Esophagus squamous epithelium (tissue), 5 donors: ENCODE results near the gene OPN4. TPM values are rescaled to one million over a fixed set of nuclear protein-coding genes. Genes with fewer than 3 reads are reported as not detected.
"Not testable (repeated sequence)": the region's sequence is repeated elsewhere in the genome, so short reads cannot be mapped to it uniquely, and the experiment has no call there.

Source experiments
- DNase-seq: peaks from one replicate; lab custom pipeline; 2025; lab: John Stamatoyannopoulos, UW
- H3K27ac ChIP-seq, 4 donors: fragments of 200-600 bp; sonication (generic); one replicate each; pipeline ENCODE4 v1.5.1; 2016 to 2019; ENCODE audit warnings: mild to moderate bottlenecking in 1 of 4
- H3K27me3 ChIP-seq, 4 donors: fragments of 200-600 bp; sonication (generic); 1 replicate in 3 of 4; 2 replicates in 1 of 4; pipeline versions ENCODE4 v1.5.1 to v1.6.0; 2017 to 2021; ENCODE audit warnings: antibody characterized with exemption in 1 of 4
- H3K36me3 ChIP-seq, 3 donors: fragments of 200-600 bp; sonication (generic); one replicate each; pipeline ENCODE4 v1.5.1; 2016 to 2019
- H3K4me1 ChIP-seq, 3 donors: fragments of 200-600 bp; sonication (generic); one replicate each; pipeline ENCODE4 v1.5.1; 2017 to 2019
- H3K4me3 ChIP-seq, 4 donors: fragments of 200-600 bp; sonication (generic); 1 replicate in 3 of 4; 2 replicates in 1 of 4; pipeline ENCODE4 v1.5.1; 2016 to 2019; ENCODE audit warnings: mild to moderate bottlenecking in 2 of 4, moderate library complexity in 1 of 4
- H3K9me3 ChIP-seq, 3 donors: fragments of 200-600 bp; sonication (generic); one replicate each; pipeline ENCODE4 v1.5.1; 2016 to 2019
- POLR2A ChIP-seq, 4 donors: fragments of 450-650 bp; IDR thresholded peaks; one replicate each; pipeline ENCODE4 v1.6.1; 2017; ENCODE audit warnings: antibody characterized with exemption in 4 of 4, mild to moderate bottlenecking in 4 of 4, moderate library complexity in 3 of 4
- WGBS, 2 donors: methylation state at CpG; one replicate each; pipeline ENCODE4 v1.1.5; 2018; 5-methylcytosine and 5-hydroxymethylcytosine counted together
- intact Hi-C: fragments of 100-400 bp; cut with DNase I; formaldehyde crosslinking; loops from one replicate; pipeline ENCODE4 v1.15.0; 2022
- total RNA-seq, 4 donors: library from RNA; depleted of rRNA; stranded (reverse); fragments of >200 nt; gene quantifications; one replicate each; pipeline ENCODE4 v1.1.0, GENCODE V29; 2016
- TF ChIP-seq, protein P1 (sequence below), 6 experiments: fragments of 450-650 bp in 4 of 6; fragments of 200-600 bp in 2 of 6; sonication (generic) in 2 of 6; IDR thresholded peaks; one replicate each; pipeline ENCODE4 v1.5.1; 2016 to 2019; ENCODE audit warnings: antibody characterized with exemption in 6 of 6, mild to moderate bottlenecking in 4 of 6, moderate library complexity in 4 of 6
- donor health status: DM: yes; HTN: yes; CAD: no.

The OPN4 gene
- total RNA-seq, 4 donors from 2014 or later = not detected

DNA sequence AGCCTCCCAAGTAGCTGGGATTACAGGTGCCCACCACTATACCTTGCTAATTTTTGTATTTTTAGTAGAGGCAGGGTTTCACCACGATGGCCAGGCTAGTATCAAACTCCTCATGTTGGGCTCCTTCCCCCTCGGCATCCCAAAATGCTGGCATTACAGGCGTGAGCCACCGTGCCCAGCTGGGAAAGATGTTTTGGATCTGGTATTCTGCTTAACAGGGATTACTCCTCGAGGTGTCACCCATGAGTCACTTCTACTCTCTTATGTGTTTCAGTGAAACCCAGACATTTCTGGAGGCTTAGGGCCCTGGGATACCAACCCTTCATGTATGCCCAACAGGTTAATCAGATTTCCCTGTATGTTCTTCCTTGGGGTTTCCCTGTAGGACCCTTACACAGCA is 11.8 kb upstream of the OPN4 start:
- peaks cover 0 to 26% (median 10%) of the 10 kb centered on the region in 3 donors for H3K4me1 ChIP-seq
- WGBS, 2 donors = 33 to 50% methylated on average over 1 to 2 of the region's 5 CpGs
- H3K27ac ChIP-seq = no peak overlapping the region
- no peak overlapping the region for H3K4me3 ChIP-seq
- TF ChIP-seq, protein P1, sequence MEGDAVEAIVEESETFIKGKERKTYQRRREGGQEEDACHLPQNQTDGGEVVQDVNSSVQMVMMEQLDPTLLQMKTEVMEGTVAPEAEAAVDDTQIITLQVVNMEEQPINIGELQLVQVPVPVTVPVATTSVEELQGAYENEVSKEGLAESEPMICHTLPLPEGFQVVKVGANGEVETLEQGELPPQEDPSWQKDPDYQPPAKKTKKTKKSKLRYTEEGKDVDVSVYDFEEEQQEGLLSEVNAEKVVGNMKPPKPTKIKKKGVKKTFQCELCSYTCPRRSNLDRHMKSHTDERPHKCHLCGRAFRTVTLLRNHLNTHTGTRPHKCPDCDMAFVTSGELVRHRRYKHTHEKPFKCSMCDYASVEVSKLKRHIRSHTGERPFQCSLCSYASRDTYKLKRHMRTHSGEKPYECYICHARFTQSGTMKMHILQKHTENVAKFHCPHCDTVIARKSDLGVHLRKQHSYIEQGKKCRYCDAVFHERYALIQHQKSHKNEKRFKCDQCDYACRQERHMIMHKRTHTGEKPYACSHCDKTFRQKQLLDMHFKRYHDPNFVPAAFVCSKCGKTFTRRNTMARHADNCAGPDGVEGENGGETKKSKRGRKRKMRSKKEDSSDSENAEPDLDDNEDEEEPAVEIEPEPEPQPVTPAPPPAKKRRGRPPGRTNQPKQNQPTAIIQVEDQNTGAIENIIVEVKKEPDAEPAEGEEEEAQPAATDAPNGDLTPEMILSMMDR (IDR thresholded peaks at IDR 0.05) = no peak
- TF ChIP-seq POLR2A (IDR thresholded peaks at IDR 0.05) = no peak
- no peaks in the 10 kb centered on the region for H3K9me3 ChIP-seq
- peaks cover 0 to 7% (median 0%) of the 10 kb centered on the region in 4 donors for H3K27me3 ChIP-seq
- no peak for DNase-seq
- H3K36me3 ChIP-seq = no peaks in the 10 kb centered on the region
- intact Hi-C loops = no loop called here

DNA sequence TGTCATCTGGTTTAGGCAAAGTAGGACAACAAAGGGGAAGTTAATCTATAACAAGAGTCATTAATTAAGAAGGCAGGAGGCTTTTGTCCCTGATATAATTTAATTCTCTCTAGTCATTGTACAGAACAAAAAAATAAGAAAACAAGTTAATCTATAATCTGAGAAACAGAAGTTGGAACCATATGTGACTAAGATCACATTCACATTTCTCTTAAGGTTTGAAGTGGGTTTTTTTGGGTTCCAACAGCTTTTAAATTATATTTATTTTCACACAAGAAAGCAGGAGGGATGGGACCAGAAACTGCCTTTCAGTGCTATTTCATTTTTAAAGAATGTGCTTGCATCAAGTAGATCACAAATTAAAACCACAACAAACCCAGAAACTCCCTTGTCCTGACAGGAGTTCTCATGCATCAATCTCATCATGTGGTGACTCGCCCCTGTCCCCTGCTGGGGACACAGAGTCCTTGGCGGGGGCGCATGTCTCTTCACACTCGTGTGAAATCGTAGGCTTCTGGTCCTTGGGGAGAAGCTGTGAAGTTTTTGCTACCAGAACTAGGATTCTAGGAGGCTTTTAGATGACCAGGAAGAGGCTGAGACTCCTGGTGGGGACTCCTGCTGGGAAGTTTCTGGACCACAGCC is 10.1 kb upstream of the OPN4 start:
- Histone ChIP-seq H3K27ac (peak overlapping the region in 2 of 4 donors; percentile 10 to 71), H3K4me1 (peaks cover 3 to 35% (median 18%) of the 10 kb centered on the region in 3 donors), H3K9me3 (no peaks in the 10 kb centered on the region), H3K27me3 (peaks cover 0 to 7% (median 0%) of the 10 kb centered on the region in 4 donors), H3K36me3 (no peaks in the 10 kb centered on the region), H3K4me3 (no peak overlapping the region)
- WGBS, 2 donors = 52 to 55% methylated on average over 3 to 4 of the region's 5 CpGs
- TF ChIP-seq, protein P1 (IDR thresholded peaks at IDR 0.05) = peak in 1 of 6 experiments; percentile 10
- TF ChIP-seq POLR2A (IDR thresholded peaks at IDR 0.05) = no peak
- intact Hi-C loops = no loop called here
- no peak for DNase-seq

DNA sequence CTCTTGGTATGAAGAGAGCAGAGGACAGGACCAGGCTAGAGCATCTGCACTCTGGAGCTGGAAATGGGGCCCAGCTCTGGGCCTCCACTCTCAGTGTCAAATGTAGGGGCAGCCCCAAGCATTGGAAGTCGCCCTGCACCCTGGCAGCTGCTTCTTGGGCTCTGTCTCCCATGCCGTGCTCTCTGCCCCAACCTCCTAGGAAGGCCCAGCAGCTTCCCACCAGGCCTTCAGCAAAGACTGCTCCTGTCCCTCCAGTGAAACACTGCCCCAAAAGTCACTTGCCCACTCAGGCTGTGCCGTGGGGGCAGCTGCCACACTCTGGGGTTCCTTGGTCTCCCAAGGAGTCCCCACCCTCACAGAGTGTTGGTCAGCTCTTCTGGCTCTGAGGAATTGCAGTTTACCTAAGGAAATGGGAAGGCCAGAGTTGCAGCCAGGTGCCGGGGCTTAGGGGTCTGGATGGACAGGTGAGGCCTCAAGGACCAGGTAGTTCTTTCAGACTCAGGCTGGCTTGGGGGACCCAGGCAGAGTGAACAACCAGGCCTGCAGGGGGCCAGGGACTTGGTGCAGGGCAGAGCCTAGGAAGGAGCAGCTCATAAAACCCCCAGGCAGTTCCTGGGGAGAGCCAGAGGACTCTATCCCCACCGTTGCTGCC is 9.4 kb upstream of the OPN4 start:
- WGBS, 2 donors = 67 to 83% methylated on average over 3 to 4 of the region's 5 CpGs
- Histone ChIP-seq H3K27ac (peak overlapping the region in 2 of 4 donors; percentile 10 to 71), H3K4me3 (no peak overlapping the region), H3K27me3 (peaks cover 0 to 8% (median 0%) of the 10 kb centered on the region in 4 donors), H3K36me3 (no peaks in the 10 kb centered on the region), H3K4me1 (peaks cover 6 to 42% (median 24%) of the 10 kb centered on the region in 3 donors), H3K9me3 (no peaks in the 10 kb centered on the region)
- intact Hi-C loops = no loop called here
- DNase-seq = no peak
- TF ChIP-seq POLR2A (IDR thresholded peaks at IDR 0.05) = no peak
- TF ChIP-seq, protein P1 (IDR thresholded peaks at IDR 0.05) = no peak

DNA sequence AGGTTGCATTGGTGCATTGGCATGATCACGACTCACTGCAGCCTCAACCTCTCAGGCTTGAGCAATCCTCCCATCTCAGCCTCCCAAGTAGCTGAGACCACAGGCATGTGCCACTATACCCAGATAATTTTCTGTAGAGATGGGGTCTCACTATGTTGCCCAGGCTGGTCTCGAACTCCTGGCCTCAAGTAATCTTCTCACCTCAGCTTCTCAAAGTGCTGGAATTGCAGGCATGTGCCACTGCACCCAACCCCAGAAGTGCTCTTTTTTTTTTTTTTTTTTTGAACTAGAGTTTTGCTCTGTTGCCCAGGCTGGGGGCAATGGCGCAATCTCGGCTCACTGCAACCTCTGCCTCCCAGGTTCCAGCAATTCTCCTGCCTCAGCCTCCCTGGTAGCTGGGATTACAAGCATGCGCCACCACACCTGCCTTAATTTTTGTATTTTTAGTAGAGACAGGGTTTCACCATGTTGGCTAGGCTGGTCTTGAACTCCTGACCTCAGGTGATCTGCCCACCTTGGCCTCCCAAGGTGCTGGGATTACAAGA is 8.7 kb upstream of the OPN4 start:
- DNase-seq, intact Hi-C loops: not testable (repeated sequence)

DNA sequence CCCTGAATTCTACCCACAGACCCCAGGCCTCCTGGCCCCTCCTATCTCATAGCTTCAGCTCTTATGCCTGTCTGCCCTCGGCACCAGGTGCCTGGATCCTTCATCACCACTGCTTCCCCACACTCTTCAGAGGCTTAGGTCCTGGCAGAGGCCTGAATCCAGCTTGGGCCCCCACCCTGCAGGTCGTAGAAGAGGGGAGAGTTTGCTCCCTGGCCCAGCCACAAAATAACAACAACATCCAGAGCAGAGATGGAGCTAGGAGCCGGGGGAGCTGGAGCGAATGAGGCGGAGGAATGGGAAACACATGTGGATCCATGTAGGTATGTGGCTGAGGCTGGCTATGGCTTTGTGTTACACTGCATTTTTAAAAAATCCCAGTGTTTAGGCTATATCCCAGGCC is 7.8 kb upstream of the OPN4 start:
- 89 to 94% methylated on average over 3 to 5 of the region's 5 CpGs for WGBS, 2 donors
- DNase-seq = no peak
- TF ChIP-seq POLR2A (IDR thresholded peaks at IDR 0.05) = no peak
- TF ChIP-seq, protein P1 (IDR thresholded peaks at IDR 0.05) = no peak
- Histone ChIP-seq H3K36me3 (no peaks in the 10 kb centered on the region), H3K4me3 (no peak overlapping the region), H3K4me1 (peaks cover 6 to 56% (median 24%) of the 10 kb centered on the region in 3 donors), H3K27me3 (peaks cover 0 to 17% (median 0%) of the 10 kb centered on the region in 4 donors), H3K27ac (no peak overlapping the region), H3K9me3 (no peaks in the 10 kb centered on the region)
- intact Hi-C loops = no loop called here

More for the DNA sequence above, 8.7 kb upstream of the OPN4 start:
- Histone ChIP-seq H3K27ac (peak overlapping the region in 1 of 4 donors; percentile 71), H3K4me1 (peaks cover 6 to 47% (median 24%) of the 10 kb centered on the region in 3 donors)
- not testable (repeated sequence) for H3K9me3 ChIP-seq, H3K27me3 ChIP-seq, H3K36me3 ChIP-seq, H3K4me3 ChIP-seq
- WGBS, 2 donors = 88 to 98% methylated on average over 5 of the region's 5 CpGs
